GM12878 (cell line): ENCODE measurements around the gene SLC13A3. TPM values are rescaled to one million over a fixed set of nuclear protein-coding genes. Genes with fewer than 3 reads are reported as not detected.

Experiments
- ATAC-seq: fragments of 200-7000 bp; cut with Tn5 transposase; 3 replicates; pipeline ENCODE4 v1.9.1; 2020; ENCODE audit warnings: mild to moderate bottlenecking, moderate library complexity
- BruUV-seq: library from RNA; stranded (reverse); fragments of 400-500 nt; replicated peaks from 2 replicates; lab custom pipeline; 2021; lab: Mats Ljungman, UMichigan
- CTCF ChIA-PET: fragments of 300-600 bp; sonication (Branson Sonifier 250); formaldehyde crosslinking; extraction: SDS; loops from one replicate; lab custom pipeline; 2021; ENCODE audit warnings: inconsistent platforms; lab: Yijun Ruan, JAX
- POLR2A ChIA-PET: fragments of 350-600 bp; formaldehyde crosslinking; extraction: SDS; loops from one replicate; lab custom pipeline; 2021; ENCODE audit warnings: inconsistent platforms; lab: Charles Lee
- RAD21 ChIA-PET: fragments of 300-600 bp; sonication (Branson Sonifier 250); formaldehyde crosslinking; loops from one replicate; lab custom pipeline; 2023; ENCODE audit warnings: antibody characterized with exemption; ENCODE audit not compliant: unreplicated experiment; lab: Charles Lee
- SMC1A ChIA-PET: fragments of 300-600 bp; sonication (Branson Sonifier 250); formaldehyde crosslinking; loops from one replicate; lab custom pipeline; 2023; ENCODE audit not compliant: unreplicated experiment, uncharacterized antibody; lab: Charles Lee
- DNase-seq: peaks from one replicate; pipeline ENCODE4 v3.0.0-alpha.2; 2011; ENCODE audit warnings: low read depth, low spot score
- FAIRE-seq: peaks from 3 replicates; lab custom pipeline; 2011; peaks lifted over from hg19 to GRCh38; lab: Jason Lieb, UNC
- H2AFZ ChIP-seq: 2 replicates; pipeline ENCODE4 v1.6.0; 2011; ENCODE audit warnings: low read depth, low read length, control low read depth; ENCODE audit not compliant: control insufficient read depth
- H3K27ac ChIP-seq: 2 replicates; pipeline ENCODE4 v1.5.1; 2011; ENCODE audit warnings: control low read depth; ENCODE audit not compliant: control insufficient read depth, insufficient read depth
- H3K27me3 ChIP-seq, 2 experiments: replicated peaks in 1 of 2; 2 replicates each; pipeline versions ENCODE4 v1.6.0 to v1.6.1; 2011; ENCODE audit warnings: low read length in 1 of 2; ENCODE audit not compliant: control insufficient read depth in 2 of 2, insufficient read depth in 2 of 2
- H3K36me3 ChIP-seq, 2 experiments: 2 replicates each; pipeline ENCODE4 v1.5.1; 2011; ENCODE audit warnings: low read length in 1 of 2; ENCODE audit not compliant: control insufficient read depth in 2 of 2, insufficient read depth in 2 of 2
- H3K4me1 ChIP-seq: 2 replicates; pipeline ENCODE4 v1.6.1; 2011; ENCODE audit warnings: mild to moderate bottlenecking, low read length, moderate library complexity, mixed read lengths; ENCODE audit not compliant: control insufficient read depth, insufficient read depth
- H3K4me2 ChIP-seq: 2 replicates; pipeline ENCODE4 v1.6.0; 2011; ENCODE audit warnings: control low read depth; ENCODE audit not compliant: control insufficient read depth, insufficient read depth
- H3K4me3 ChIP-seq: fragments of 200-600 bp; sonication (generic); 2 replicates; pipeline ENCODE4 v1.5.1; 2016
- H3K79me2 ChIP-seq: 2 replicates; pipeline ENCODE4 v1.6.0; 2011; ENCODE audit warnings: low read length; ENCODE audit not compliant: control insufficient read depth, insufficient read depth
- H3K9ac ChIP-seq: 2 replicates; pipeline ENCODE4 v1.8.0; 2011; ENCODE audit warnings: low read length, control low read depth, mixed read lengths; ENCODE audit not compliant: control insufficient read depth, insufficient read depth
- H3K9me3 ChIP-seq: replicated peaks from 3 replicates; pipeline ENCODE4 v1.5.1; 2011; ENCODE audit warnings: mild to moderate bottlenecking, low read length; ENCODE audit not compliant: control insufficient read depth, insufficient read depth
- H4K20me1 ChIP-seq: 2 replicates; pipeline ENCODE4 v1.6.0; 2011; ENCODE audit not compliant: control insufficient read depth, insufficient read depth
- BACH1 ChIP-seq: fragments of 450-650 bp; IDR thresholded peaks from 2 replicates; pipeline ENCODE4 v1.6.1; 2017; ENCODE audit warnings: mild to moderate bottlenecking, borderline replicate concordance
- CEBPB ChIP-seq, 2 experiments: fragments of 150-350 bp in 1 of 2; IDR thresholded peaks; 2 replicates each; pipeline ENCODE4 v1.6.1; 2012 to 2014; ENCODE audit warnings: low read depth in 2 of 2, low read length in 2 of 2, borderline replicate concordance in 1 of 2, inconsistent platforms in 1 of 2
- CHD2 ChIP-seq: IDR thresholded peaks from 2 replicates; pipeline ENCODE4 v1.6.1; 2011; ENCODE audit warnings: low read depth, low read length, improper control_type of control experiment, borderline replicate concordance
- ETV6 ChIP-seq, 2 experiments: fragments of 450-650 bp in 1 of 2; IDR thresholded peaks in 1 of 2; conservative IDR thresholded peaks in 1 of 2; 2 replicates each; pipeline ENCODE4 v1.6.1; 2014; ENCODE audit warnings: antibody characterized with exemption in 1 of 2, borderline replicate concordance in 1 of 2, low read depth in 1 of 2, mild to moderate bottlenecking in 1 of 2, moderate library complexity in 1 of 2
- HDAC6 ChIP-seq: fragments of 200-600 bp; sonication (generic); IDR thresholded peaks from one replicate; pipeline ENCODE4 v1.8.0; 2017; ENCODE audit warnings: antibody characterized with exemption; ENCODE audit not compliant: unreplicated experiment
- JUNB ChIP-seq: IDR thresholded peaks from 2 replicates; pipeline ENCODE4 v1.6.1; 2016; ENCODE audit warnings: antibody characterized with exemption, mild to moderate bottlenecking
- POLR2A ChIP-seq: IDR thresholded peaks from 2 replicates; pipeline ENCODE4 v1.6.1; 2011; ENCODE audit warnings: low read depth, mild to moderate bottlenecking, low read length
- SMC3 ChIP-seq: IDR thresholded peaks from 2 replicates; pipeline ENCODE4 v1.6.1; 2011; ENCODE audit warnings: low read length, improper control_type of control experiment, borderline replicate concordance
- SREBF1 ChIP-seq: IDR thresholded peaks from 2 replicates; pipeline ENCODE4 v1.6.1; 2012; ENCODE audit warnings: mild to moderate bottlenecking, low read length
- SREBF2 ChIP-seq: IDR thresholded peaks from 2 replicates; pipeline ENCODE4 v1.6.1; 2012; ENCODE audit warnings: mild to moderate bottlenecking, low read length
- SUZ12 ChIP-seq: fragments of 200-600 bp; sonication (generic); IDR thresholded peaks from one replicate; pipeline ENCODE4 v1.6.1; 2018; ENCODE audit warnings: antibody characterized with exemption, mild to moderate bottlenecking; ENCODE audit not compliant: unreplicated experiment
- YY1 ChIP-seq: IDR thresholded peaks from 2 replicates; pipeline ENCODE4 v1.6.1; 2011; ENCODE audit warnings: low read depth, mild to moderate bottlenecking, low read length
- ZNF217 ChIP-seq: fragments of 450-650 bp; IDR thresholded peaks from 2 replicates; pipeline ENCODE4 v1.6.1; 2017; ENCODE audit warnings: antibody characterized with exemption, mild to moderate bottlenecking
- ZNF622 ChIP-seq: fragments of 450-650 bp; IDR thresholded peaks from 2 replicates; pipeline ENCODE4 v1.6.1; 2017; ENCODE audit warnings: mild to moderate bottlenecking, inconsistent platforms
- WGBS: methylation state at CpG from one replicate; pipeline ENCODE4 v1.1.6; 2016; ENCODE audit warnings: low lambda C conversion rate; ENCODE audit not compliant: insufficient replicate concordance, insufficient coverage; ENCODE audit errors: missing lambda C conversion rate; 5-methylcytosine and 5-hydroxymethylcytosine counted together
- in situ Hi-C: fragments of 300-500 bp; cut with MboI; formaldehyde crosslinking; loops from 9 replicates; pipeline ENCODE4 v1.14.3; 2018; ENCODE audit warnings: mixed read lengths
- intact Hi-C: fragments of 100-400 bp; cut with micrococcal nuclease; formaldehyde crosslinking; loops from one replicate; pipeline ENCODE4 v1.14.2; 2022; ENCODE audit not compliant: unreplicated experiment
- polyA plus RNA-seq, 11 experiments: library from polyadenylated mRNA; depleted of rRNA in 4 of 11; unstranded in 6 of 11; stranded (reverse) in 5 of 11; fragments of >200 nt; fragmentation: Nextera tagmentation in 4 of 11; fragmentation: Illumina TruSeq in 1 of 11; extraction: Ambion mirVana in 4 of 11; extraction: Trizol in 1 of 11; gene quantifications; 1 replicate in 1 of 11; 2 replicates in 10 of 11; pipeline versions ENCODE4 v1.2.1 to v1.2.3, GENCODE V29; 2011 to 2016; ENCODE audit warnings: inconsistent platforms in 2 of 11, missing spikeins in 2 of 11, low read depth in 1 of 11
- total RNA-seq, 4 experiments: library from RNA; depleted of rRNA in 3 of 4; stranded (reverse); fragments of >200 nt in 3 of 4; fragmentation: Illumina TruSeq in 1 of 4; extraction: Trizol in 1 of 4; gene quantifications; 2 replicates each; pipeline versions ENCODE4 v1.2.1 to v1.2.3, GENCODE V29; 2013 to 2021
- TF ChIP-seq, protein P1 (sequence below): IDR thresholded peaks from 2 replicates; pipeline ENCODE4 v1.6.1; 2012; ENCODE audit warnings: low read depth, low read length, improper control_type of control experiment
- TF ChIP-seq, protein P2 (sequence below): fragments of 450-650 bp; IDR thresholded peaks from 2 replicates; pipeline ENCODE4 v1.6.1; 2018; ENCODE audit warnings: mild to moderate bottlenecking, low read depth, moderate library complexity; ENCODE audit not compliant: partially characterized antibody
- TF ChIP-seq, protein P3 (sequence below): fragments of 150-350 bp; IDR thresholded peaks from 2 replicates; pipeline ENCODE4 v1.6.1; 2016; ENCODE audit warnings: low read depth, low read length
- TF ChIP-seq, protein P4 (sequence below): IDR thresholded peaks from 2 replicates; pipeline ENCODE4 v1.6.1; 2011; ENCODE audit warnings: mild to moderate bottlenecking, low read depth, low read length, moderate library complexity; ENCODE audit not compliant: insufficient replicate concordance

Gene SLC13A3
- total and polyA plus RNA-seq, 10 of the 15 experiments (the other 5 are each of a cell fraction or from before 2014, with no cell fraction given) = 0.03 to 0.76 (median 0.07) TPM; not detected in 4

DNA sequence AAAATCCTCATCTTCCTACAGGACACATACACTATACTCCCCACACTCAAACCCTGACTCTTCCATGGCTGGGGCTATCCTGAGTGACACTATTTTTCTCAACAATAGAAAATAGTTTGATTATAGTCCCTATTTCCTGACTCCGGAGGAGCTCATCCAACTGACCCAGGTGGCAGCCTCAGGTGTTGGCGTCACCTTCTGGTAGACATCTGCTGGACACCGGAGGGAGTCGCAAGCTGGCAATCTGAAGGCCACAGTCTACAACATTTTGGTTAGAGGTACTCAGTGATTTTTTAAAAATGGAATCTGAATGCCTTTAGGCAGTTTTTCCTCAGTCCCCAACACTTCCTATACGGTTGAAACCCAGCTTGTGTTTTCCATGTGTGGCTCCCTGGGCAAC lies 68.6 kb downstream of the SLC13A3 start:
- POLR2A ChIA-PET = no interaction called here
- no peak for FAIRE-seq
- Histone ChIP-seq H3K9me3 (no peaks in the 10 kb centered on the region), H3K36me3 (no peaks in the 10 kb centered on the region), H3K27me3 (no peaks in the 10 kb centered on the region; a peak in 1 of 4 replicates), H3K4me2 (no peak overlapping the region), H3K4me3 (no peak overlapping the region), H3K4me1 (no peaks in the 10 kb centered on the region), H4K20me1 (no peaks in the 10 kb centered on the region), H3K79me2 (no peaks in the 10 kb centered on the region), H3K27ac (no peak overlapping the region), H3K9ac (no peak overlapping the region), H2AFZ (no peak overlapping the region)
- no peak for TF ChIP-seq BACH1
- TF ChIP-seq ZNF217 = no peak
- no peak for TF ChIP-seq ETV6 (conservative IDR thresholded peaks at IDR 0.05 in 1 of 2, IDR thresholded peaks at IDR 0.05 in 1 of 2; ENCODE audit: borderline replicate concordance in 1 of 2, low read depth in 1 of 2)
- TF ChIP-seq, protein P1, sequence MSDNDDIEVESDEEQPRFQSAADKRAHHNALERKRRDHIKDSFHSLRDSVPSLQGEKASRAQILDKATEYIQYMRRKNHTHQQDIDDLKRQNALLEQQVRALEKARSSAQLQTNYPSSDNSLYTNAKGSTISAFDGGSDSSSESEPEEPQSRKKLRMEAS = no peak
- TF ChIP-seq SUZ12 = no peak
- TF ChIP-seq HDAC6 = no peak
- no peak for TF ChIP-seq SREBF2
- TF ChIP-seq, protein P2, sequence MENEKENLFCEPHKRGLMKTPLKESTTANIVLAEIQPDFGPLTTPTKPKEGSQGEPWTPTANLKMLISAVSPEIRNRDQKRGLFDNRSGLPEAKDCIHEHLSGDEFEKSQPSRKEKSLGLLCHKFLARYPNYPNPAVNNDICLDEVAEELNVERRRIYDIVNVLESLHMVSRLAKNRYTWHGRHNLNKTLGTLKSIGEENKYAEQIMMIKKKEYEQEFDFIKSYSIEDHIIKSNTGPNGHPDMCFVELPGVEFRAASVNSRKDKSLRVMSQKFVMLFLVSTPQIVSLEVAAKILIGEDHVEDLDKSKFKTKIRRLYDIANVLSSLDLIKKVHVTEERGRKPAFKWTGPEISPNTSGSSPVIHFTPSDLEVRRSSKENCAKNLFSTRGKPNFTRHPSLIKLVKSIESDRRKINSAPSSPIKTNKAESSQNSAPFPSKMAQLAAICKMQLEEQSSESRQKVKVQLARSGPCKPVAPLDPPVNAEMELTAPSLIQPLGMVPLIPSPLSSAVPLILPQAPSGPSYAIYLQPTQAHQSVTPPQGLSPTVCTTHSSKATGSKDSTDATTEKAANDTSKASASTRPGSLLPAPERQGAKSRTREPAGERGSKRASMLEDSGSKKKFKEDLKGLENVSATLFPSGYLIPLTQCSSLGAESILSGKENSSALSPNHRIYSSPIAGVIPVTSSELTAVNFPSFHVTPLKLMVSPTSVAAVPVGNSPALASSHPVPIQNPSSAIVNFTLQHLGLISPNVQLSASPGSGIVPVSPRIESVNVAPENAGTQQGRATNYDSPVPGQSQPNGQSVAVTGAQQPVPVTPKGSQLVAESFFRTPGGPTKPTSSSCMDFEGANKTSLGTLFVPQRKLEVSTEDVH = no peak
- no peak for TF ChIP-seq ZNF622
- TF ChIP-seq, protein P3, sequence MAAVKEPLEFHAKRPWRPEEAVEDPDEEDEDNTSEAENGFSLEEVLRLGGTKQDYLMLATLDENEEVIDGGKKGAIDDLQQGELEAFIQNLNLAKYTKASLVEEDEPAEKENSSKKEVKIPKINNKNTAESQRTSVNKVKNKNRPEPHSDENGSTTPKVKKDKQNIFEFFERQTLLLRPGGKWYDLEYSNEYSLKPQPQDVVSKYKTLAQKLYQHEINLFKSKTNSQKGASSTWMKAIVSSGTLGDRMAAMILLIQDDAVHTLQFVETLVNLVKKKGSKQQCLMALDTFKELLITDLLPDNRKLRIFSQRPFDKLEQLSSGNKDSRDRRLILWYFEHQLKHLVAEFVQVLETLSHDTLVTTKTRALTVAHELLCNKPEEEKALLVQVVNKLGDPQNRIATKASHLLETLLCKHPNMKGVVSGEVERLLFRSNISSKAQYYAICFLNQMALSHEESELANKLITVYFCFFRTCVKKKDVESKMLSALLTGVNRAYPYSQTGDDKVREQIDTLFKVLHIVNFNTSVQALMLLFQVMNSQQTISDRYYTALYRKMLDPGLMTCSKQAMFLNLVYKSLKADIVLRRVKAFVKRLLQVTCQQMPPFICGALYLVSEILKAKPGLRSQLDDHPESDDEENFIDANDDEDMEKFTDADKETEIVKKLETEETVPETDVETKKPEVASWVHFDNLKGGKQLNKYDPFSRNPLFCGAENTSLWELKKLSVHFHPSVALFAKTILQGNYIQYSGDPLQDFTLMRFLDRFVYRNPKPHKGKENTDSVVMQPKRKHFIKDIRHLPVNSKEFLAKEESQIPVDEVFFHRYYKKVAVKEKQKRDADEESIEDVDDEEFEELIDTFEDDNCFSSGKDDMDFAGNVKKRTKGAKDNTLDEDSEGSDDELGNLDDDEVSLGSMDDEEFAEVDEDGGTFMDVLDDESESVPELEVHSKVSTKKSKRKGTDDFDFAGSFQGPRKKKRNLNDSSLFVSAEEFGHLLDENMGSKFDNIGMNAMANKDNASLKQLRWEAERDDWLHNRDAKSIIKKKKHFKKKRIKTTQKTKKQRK = no peak
- TF ChIP-seq, protein P4, sequence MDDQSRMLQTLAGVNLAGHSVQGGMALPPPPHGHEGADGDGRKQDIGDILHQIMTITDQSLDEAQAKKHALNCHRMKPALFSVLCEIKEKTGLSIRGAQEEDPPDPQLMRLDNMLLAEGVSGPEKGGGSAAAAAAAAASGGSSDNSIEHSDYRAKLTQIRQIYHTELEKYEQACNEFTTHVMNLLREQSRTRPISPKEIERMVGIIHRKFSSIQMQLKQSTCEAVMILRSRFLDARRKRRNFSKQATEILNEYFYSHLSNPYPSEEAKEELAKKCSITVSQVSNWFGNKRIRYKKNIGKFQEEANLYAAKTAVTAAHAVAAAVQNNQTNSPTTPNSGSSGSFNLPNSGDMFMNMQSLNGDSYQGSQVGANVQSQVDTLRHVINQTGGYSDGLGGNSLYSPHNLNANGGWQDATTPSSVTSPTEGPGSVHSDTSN = no peak
- TF ChIP-seq YY1 = no peak
- TF ChIP-seq SREBF1 = no peak
- TF ChIP-seq JUNB = no peak
- TF ChIP-seq SMC3 = no peak
- no peak for TF ChIP-seq CHD2
- no peak for TF ChIP-seq CEBPB (IDR thresholded peaks at IDR 0.05; ENCODE audit: borderline replicate concordance in 1 of 2, low read depth in 2 of 2, low read length in 2 of 2)
- TF ChIP-seq POLR2A = no peak
- SMC1A ChIA-PET = interaction anchor here (0.8 to 1.6 kb wide), 3 partner anchors 9 to 101 kb away, joined by 3 to 7 read pairs (median 3); no protein-coding TSS in a partner anchor
- no peak for DNase-seq
- no TSS peak for BruUV-seq
- CTCF ChIA-PET = interaction anchor here (0.9 to 1.3 kb wide), 3 partner anchors 8 to 43 kb away, joined by 3 to 5 read pairs (median 4); no protein-coding TSS in a partner anchor
- RAD21 ChIA-PET = no interaction called here
- no peak for ATAC-seq
- in situ Hi-C loops = no loop called here
- WGBS = 71% methylated on average over 5 of the region's 5 CpGs
- intact Hi-C loops = no loop called here
